AG20443 (cell line): ENCODE measurements around the gene ESYT2.
A peak's percentile ranks its signal among the peaks of the same experiment; 100 is the strongest.
"Not testable (repeated sequence)": the region's sequence is repeated elsewhere in the genome, so short reads cannot be mapped to it uniquely, and the experiment has no call there.

ENCODE experiments used
- DNase-seq: peaks from one replicate; pipeline ENCODE4 v3.0.0; 2012; ENCODE audit warnings: low spot score, mixed read lengths

ESYT2 gene

DNA sequence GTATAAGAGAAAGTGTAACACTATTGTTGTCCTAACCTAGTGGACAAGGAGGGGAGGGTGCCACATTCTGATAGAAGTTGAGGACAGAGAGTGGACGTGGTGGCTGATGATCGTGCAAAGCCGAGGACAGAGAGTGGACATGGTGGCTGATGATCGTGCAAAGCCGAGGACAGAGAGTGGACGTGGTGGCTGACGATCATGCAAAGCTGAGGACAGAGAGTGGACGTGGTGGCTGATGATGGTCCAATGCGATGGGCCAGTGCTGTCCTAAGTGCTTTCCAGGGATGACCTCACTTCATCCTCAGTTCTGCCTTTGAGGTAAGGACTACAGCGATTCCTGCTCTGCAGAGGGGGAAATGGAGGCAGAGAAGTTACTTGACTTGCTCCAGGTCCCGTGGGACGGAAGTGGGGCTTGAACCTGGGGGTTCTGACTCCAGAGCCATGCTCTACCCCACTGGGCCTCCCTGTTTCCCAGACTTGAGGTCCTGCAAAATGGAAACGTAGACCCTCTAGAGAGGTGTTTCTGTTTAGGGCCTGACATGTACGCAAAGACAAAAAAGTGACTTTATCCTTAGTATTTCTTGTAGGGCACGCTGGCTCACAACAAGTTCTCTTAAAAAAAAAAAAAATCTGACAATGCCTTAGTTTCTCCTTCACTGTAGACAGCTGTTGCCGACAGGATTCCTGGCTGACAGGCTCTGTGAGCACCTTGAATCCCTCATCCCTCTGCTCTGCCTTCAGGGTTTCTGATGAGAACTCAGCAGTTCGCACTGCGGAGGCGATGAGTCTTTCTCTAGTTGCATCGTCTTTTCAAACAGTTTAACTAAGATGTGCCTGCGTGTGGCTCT is 104.4 kb downstream of the ESYT2 start:
- DNase-seq = peak; percentile 4

DNA sequence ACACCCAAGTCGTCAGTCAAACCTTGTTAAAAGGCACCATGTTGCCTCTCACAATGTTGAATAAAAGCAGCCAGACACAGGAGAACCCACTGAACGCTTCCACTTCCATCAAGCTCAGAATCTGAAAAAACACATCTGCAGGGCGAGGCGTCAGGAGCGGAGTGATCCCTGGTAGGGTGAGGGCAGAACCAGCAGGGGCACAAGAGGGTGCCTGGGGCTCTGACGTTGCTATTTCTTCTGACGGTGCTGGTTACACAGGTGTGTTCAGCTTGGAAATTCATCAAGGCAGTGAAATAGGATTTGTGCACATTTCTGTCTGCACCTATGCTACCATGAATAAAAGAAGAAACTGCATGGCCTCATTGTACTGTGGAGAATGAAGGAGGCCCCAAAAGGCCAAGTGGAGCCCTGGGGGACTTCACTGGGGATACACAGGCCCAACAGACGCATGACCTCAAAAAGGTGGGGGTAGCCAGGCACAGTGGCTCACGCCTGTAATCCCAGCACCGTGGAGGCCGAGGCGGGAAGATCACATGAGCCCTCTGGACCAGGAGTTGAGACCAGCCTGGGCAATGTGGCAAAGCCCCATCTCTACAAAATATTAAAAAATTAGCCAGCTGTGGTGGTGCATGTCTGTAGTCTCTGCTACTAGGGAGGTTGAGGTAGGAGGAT is 105.5 kb downstream of the ESYT2 start:
- peak; percentile 4 for DNase-seq

DNA sequence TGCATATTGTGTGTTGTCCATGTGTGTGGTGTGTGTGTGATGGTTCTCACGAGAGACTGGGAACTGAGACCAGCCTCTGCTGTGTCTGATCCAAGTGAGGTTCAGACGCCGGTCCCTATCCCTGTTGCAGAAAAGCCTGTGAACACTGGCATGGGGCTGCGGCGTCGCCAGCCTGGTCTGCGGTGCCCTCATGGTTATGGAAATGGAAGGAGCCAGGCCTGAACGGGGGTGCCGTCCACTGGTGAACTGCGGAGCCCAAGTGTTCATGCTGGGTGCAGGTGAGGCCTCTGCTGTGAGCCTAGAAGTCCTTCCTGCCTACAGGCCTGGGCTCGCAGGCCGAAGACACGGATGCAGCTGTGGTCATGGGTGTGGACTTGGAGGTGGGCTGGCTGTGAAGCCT is 106.0 kb downstream of the ESYT2 start:
- DNase-seq = peak; percentile 3

DNA sequence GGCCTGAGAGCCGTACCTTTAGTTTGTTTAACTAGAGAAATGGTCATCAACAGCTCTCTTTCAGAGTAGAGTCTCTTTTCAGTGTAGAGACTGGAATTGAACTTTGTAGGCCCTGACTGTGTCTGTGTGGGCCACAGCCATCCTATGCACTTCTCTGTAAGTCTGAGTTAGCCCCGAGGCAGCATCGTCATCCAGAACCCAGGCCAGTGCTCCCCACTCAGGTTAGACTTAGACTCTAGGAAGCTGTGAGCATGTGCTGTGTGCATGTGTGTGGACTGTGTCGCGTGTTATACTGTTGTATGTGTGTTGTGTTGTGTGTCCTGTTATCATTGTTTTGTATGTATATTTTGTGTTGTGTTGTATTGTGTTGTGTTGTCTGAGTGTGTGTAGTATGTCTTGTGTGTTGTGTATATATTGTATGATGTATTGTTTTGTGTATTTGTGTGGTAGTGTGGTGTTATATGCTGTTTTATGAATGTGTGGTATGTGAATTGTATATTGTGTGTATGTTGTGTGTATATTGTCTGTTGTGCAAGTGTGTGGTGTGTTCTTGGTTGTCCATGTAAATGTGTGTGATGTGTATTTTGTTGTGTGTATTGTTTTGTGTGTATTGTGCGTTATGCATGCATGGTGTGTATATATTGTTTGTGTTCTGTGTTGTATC is 106.6 kb downstream of the ESYT2 start:
- DNase-seq = no peak

DNA sequence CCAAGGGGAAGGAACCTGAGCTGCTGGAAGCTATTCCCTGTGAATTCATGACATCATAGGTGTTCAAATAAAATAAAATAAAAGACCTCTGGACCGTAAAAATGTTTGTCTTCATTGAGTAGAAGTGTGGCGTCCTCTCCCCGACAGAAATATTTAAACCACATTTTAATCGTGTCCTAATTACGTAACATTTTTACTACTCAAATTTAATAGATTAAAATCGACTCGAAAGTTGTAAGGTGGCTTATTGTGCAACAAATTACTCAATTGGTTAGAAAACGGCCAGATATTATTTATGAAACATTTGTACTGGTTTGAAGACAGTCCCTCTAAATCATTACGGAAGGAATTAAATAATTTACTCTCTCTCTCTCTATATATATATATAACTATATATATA is 109.2 kb downstream of the ESYT2 start:
- DNase-seq = no peak

DNA sequence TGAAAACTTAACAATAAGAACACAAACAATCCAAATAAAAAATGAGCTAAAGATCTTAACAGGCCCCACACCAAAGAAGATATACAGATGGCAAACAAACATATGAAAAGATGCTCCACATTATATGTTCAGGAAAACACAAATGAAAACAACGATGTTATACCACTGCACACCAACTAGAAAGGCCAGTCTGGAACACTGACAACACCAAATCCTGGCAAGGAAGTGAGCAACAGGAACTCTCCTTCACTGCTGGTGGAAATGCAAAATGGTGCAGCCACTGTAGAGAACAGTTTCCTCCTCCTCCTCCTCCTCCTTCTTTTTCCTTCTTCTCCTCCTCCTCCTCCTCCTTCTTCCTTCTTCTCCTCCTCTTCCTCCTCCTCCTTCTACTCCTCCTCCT is 112.5 kb downstream of the ESYT2 start:
- no peak for DNase-seq

DNA sequence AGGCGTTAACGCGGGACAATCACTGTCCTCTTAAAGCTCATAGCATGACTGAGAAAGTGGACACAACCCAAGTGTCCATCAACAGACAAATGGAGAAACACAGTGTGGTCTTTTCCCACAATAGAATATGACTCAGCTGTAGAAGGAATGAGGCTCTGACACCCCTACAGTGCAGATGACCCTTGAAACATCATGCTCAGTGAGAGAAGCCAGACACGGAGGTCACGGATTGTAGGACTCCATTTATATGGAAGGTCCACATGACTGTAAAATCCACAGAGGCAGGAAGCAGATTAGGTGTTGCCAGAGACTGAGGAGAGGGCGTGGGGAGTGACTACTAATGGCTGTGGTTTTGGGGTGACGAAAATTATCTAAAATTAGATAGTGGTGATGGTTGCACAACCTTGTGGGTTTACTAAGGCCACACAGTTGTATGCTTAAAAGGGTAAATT is 118.6 kb downstream of the ESYT2 start:
- DNase-seq = peak; percentile 32

DNA sequence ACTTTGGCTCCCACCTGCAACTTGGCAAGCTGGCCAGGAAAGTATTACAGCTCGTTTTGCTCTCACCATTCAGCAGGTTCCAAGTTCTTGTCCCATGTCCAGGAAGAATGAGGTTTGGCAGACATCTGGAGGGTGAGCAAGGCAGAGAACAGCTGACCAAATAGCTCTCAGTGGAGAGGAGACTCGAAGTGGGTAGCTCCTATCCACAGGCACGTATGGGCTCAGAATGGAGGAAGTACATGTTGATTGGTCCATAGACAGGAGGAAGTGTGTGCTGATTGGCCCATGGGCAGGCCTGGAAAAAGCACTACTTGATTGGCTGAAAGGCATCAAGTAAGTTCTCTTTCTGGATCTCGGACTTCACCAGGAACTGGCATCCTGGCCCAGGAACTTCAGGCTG is 121.7 kb downstream of the ESYT2 start:
- no peak for DNase-seq

DNA sequence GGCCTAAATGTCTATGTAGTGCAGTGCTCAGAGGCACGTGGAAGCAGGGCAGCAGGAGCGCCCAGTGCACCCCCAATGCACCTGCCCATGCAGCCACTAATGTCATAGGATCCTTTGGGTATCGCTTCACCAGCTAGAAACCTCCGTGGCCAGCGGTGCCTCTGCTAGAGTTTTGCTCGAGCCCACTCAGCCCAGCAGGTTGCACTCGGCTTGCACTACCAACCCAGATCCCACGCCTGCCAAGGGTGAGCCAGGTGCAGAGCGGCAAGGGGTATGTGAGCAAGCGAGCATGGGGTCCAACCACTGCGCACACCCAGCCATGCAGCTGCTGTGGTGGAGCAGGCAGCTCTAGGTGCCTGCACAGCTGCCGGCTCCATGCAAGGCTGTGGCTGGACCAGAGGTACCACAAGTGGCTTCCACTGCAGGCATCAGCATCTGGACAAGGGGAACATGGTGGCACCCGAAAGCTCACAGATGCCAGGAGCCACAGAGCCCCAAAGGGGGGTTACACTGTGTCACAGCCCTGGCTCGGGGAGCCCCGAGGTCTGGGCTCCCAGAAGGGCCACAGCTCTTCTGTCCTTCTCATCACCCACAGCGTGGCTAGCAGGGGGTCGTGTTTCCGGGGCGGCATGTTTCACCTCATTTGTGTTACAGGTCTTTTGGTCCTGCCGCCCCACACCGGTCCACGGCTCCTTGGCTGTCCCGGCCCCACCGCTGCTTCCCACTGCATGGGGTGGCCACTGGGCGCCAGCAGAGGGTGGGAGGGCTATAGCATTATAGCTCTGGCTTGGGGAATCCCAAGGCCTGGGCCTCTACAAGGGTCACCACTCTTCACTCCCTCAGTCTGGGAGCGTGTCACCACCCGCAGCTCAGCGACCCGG is 122.4 kb downstream of the ESYT2 start:
- no peak for DNase-seq

DNA sequence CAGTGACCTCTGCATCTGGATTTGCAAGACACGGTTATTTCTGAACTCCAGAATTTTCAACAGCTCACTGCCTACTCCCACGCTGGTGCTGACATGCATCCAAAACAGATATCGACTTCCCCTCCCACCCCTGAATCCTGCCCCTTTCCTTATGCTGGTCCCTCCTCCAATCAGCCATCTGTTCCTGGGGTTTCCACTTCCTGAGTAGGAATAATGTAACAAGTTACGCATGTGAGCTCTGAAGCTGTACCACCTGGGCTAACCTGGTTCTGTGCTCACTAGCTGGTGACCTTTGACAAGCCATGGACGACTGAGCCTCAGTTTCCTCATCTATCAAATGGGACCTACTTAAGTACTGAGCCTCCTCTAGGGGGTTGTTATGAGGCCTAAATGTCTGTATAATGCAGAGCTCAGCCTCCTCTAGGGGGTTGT is 123.0 kb downstream of the ESYT2 start:
- DNase-seq = no peak

DNA sequence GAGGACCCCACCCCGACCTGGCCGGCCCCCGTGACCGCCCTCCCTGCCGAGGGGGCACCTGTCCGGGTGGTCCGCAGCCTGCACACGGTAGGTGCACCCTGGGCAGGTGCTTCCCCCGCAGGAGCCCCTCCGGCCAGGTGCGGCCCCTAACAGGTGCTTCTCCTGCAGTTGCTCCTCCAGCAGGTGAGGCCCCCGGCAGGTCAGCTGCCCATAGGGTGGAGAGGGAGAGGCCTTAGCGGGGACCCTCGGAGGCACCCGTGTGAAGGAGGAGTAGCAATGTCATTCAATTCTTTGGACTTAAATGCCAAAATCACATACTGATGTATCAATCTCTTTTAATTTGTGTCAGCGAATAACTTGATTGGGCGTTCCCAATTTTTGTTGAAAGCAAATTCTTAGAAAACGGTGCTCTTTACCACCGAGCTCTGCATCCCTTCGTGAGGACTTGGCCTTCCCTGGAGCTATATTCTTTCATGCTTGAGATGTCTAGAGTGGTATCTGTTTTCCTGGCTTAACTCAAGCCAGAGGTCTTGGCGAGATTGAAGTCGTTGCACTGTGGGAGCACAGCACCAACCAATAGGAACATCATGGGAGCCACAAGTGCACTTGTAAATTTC is 124.0 kb downstream of the ESYT2 start:
- DNase-seq = peak; percentile 18

DNA sequence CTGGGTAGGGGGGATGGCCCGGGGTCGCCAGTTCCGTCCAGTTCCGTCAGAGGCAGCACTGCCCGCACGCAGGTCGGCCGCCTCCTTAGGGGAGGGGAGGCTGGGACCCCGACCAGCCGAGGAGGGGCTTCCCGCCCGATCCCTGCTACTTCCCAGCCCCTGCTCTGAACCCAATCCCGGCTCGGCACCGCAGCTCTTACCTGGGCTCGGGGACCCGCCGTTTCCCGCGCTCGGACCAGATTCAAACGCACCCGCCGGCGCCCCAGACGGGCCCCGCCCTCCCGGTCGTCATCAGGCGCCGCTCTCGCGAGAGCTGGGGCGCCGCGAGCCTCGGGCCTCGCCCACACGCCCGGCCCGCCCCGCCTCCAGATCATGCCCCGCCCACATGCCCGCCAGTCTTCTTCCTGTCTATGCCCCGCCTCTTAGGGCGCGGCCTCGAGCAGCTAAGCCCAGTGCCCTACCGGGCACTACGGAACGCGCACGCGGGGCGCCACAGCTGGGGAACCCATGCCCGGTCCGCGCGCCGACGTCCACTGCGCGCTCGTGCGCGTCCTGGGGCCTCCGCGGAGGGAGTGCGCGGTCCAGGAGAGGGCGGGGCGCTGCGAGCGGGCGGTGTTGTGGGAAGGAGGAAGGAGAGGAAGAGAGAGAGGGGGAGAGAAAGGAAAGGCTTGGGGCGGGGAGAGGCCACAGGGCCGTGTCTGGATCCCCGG is 124.6 kb downstream of the ESYT2 start, which contains the start of gene NCAPG2:
Gene NCAPG2 (minus strand): TSS at position 281 of the 710 bp plus-strand sequence. CDS start 2,905 bp downstream, outside the sequence.
- DNase-seq = peak; percentile 99

DNA sequence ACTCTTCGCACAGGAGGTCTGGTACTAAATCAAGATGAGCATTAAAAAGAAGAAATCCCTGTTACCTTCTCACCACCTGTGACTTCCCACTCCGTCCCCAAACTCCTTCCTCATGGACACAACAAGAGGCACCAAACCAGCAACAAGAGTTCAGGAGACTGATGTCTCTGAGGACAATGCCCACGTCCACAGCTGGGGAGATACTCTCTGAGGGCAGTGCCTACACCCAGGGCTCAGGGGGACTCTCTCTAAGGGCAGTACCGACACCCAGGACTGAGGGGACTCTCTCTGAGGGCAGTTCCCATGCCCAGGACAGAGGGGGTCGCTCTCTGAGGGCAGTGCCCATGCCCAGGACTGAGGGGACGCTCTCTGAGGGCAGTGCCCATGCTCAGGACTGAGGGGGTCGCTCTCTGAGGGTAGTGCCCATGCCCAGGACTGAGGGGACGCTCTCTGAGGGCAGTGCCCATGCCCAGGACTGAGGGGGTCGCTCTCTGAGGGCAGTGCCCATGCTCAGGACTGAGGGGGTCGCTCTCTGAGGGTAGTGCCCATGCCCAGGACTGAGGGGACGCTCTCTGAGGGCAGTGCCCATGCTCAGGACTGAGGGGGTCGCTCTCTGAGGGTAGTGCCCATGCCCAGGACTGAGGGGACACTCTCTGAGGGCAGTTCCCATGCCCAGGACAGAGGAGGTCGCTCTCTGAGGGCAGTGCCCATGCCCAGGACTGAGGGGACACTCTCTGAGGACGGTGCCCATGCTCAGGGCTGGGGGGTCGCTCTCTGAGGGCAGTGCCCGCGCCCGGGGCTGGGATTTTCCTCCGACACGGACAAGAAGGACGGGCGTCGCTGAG is 125.4 kb downstream of the ESYT2 start:
- not testable (repeated sequence) for DNase-seq

DNA sequence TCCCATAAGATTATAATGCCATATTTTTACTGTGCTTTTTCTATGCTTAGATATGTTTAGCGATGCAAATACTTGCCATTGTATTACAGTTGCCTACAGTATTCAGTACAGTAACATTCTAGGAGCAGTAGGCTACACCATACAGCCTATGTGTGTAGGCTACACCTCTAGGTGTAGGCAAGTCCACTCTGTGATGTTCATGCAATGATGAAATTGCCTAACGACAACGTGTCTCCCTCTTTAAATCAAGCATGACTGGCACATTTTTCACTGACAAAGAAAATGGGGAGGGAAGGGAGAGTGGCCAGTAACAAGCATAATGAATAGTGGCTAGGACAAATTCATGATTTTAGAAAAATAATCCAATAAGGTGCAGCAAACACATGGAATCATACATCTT is 126.4 kb downstream of the ESYT2 start:
- DNase-seq = no peak

DNA sequence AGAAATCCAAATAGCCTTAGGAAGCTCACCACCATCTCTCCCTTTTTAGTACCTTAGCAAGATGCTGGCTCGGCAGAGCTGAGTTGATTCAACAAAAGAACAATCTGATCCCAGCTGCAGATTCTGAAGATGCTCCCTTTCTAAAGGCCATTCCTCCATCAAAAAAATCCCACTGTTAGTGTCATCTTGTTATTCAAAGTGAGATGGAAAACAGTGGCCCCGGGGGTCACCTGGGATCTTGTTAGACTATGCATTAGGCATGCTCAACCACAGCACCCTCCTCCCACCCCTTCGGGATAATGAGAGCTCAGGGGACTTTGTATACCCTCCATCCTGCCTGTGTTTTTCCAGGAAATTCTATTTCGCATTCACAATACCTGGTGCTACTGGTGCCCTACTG is 127.1 kb downstream of the ESYT2 start:
- no peak for DNase-seq

DNA sequence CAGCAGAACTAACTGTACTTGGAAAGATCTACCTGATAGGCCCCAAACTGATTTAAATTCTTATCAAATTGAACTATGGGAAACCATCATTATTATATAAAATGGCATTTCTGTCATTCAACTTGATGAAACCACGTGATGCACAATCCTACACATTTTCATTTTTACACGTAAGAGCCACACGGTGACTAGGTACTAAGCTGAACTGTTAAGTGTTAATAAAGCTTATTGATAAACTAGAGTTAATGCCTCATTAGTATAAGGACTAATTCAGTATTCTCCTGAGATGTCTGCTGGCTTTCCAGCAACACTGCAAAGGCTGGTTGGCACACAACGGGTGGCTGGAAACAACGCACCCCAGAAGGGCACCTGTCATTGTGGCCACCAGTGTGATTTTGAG is 129.3 kb downstream of the ESYT2 start:
- DNase-seq = no peak

DNA sequence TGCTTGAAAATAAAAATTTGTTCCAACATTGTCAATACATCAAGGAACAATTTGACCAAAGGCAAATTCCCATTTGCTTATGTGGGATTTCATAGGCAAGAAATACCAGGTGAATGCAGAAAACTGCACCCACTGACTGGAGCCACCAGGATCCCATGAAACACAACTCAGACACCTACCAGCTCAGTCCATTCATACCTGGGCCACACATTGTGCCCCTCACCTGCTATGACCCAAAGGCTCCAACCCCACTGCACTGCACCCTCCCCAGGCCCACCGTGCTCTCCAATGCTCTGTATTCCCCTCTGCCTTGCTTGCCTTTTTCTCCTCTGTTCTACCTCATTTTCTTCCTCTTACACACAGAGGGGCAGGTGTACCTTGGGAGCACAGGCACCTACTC is 130.0 kb downstream of the ESYT2 start:
- DNase-seq = no peak

DNA sequence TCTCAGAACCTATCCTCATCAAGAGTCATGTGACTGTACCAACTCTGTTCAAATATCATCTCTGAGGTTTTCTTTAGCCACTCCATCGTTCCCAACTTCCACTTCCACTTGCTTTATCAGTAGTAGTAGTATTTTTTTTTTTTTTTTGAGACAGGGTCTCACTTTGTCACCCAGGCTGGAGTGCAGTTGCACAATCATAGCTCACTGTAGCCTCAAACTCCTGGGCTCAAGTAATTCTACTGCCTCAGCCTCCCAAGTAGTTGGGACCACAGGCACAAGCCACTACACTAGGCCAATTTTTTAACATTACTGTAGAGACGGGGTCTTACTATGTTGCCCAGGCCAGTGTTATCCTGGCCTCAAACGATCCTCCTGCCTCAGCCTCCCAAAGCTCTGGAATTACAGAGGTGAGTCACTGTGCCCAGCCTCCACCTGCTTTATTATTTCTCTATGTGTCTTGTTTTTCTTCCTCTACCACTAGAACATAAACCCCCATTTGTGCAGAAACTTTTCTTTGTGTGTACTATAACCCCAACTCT is 130.6 kb downstream of the ESYT2 start:
- DNase-seq = no peak

DNA sequence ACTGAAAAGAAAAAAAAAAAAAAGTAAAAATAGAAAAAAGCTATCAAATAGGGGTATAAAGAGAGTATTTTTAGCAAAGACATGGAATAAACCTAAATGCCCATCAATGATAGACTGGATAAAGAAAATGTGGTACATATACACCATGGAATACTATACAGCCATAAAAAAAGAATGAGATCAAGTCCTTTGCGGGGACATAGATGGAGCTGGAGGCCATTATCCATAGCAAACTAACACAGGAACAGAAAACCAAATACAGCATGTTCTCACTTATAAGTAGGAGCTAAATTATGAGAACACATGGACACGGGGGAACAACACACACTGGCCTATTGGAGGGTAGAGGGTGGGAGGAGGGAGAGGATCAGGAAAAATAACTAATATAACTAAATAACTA is 131.7 kb downstream of the ESYT2 start:
- not testable (repeated sequence) for DNase-seq
